Measurements from ENCODE around the gene ESYT1. TPM values are rescaled to one million over a fixed set of nuclear protein-coding genes. Genes with fewer than 3 reads are reported as not detected.

Gene ESYT1
- total RNA-seq, 2 donors from 2014 or later, result 159 to 197 TPM

- H3K9me3 Mint-ChIP-seq, result no peaks in the 10 kb centered on the region
- ATAC-seq, result peak; percentile 86 to 92
These were observed 30.2 kb downstream of the ESYT1 start, which contains the start of gene MYL6 for GRCh38 chr12:56158029-56158925. Gene MYL6 (plus strand): TSS chr12:56158359. CDS start chr12:56158402, 43 bp downstream.

GRCh38 chr12:56158926-56159461 lies 30.9 kb downstream of the ESYT1 start:
- no peaks in the 10 kb centered on the region for H3K9me3 Mint-ChIP-seq
- ATAC-seq (peak in 1 of 2 donors; percentile 17), DNase-seq (ENCODE audit: low spot score in 2 of 2) (no peak)
- H3K27ac Mint-ChIP-seq, result peak overlapping the region; percentile 95 to 98
- peaks cover 42 to 62% of the 10 kb centered on the region in 2 donors for H3K36me3 Mint-ChIP-seq

More at GRCh38 chr12:56158029-56158925, 30.2 kb downstream of the ESYT1 start, which contains the start of gene MYL6:
- H3K27ac Mint-ChIP-seq, result peak within 1 kb of the TSS; percentile 95 to 98
- peaks cover 42 to 62% of the 10 kb centered on the region in 2 donors for H3K36me3 Mint-ChIP-seq
- DNase-seq (ENCODE audit: low spot score in 2 of 2), result peak; percentile 87 to 92

GRCh38 chr12:56159482-56160192 lies 31.6 kb downstream of the ESYT1 start:
- Mint-ChIP-seq H3K9me3 (no peaks in the 10 kb centered on the region), H3K36me3 (peaks cover 42 to 62% of the 10 kb centered on the region in 2 donors), H3K27ac (peak overlapping the region; percentile 95 to 98)
- ATAC-seq, result no peak
- no peak for DNase-seq (ENCODE audit: low spot score in 2 of 2)

- peaks cover 42 to 61% of the 10 kb centered on the region in 2 donors for H3K36me3 Mint-ChIP-seq
- DNase-seq (ENCODE audit: low spot score in 2 of 2), result peak in 1 of 2 donors; percentile 48
- H3K9me3 Mint-ChIP-seq, result no peaks in the 10 kb centered on the region
- H3K27ac Mint-ChIP-seq, result peak overlapping the region; percentile 95 to 98
- peak; percentile 22 to 38 for ATAC-seq
These were observed 32.2 kb downstream of the ESYT1 start for GRCh38 chr12:56160193-56160763.

- Mint-ChIP-seq H3K36me3 (peaks cover 42 to 53% of the 10 kb centered on the region in 2 donors), H3K9me3 (no peaks in the 10 kb centered on the region), H3K27ac (peak overlapping the region; percentile 81 to 95)
- DNase-seq (ENCODE audit: low spot score in 2 of 2) (no peak), ATAC-seq (no peak)
These were observed 33.0 kb downstream of the ESYT1 start for GRCh38 chr12:56160894-56161689.

GRCh38 chr12:56161690-56162351 lies 33.8 kb downstream of the ESYT1 start:
- Mint-ChIP-seq H3K27ac (peak overlapping the region; percentile 81 to 95), H3K9me3 (no peaks in the 10 kb centered on the region), H3K36me3 (peaks cover 42 to 48% of the 10 kb centered on the region in 2 donors)
- DNase-seq (ENCODE audit: low spot score in 2 of 2), result no peak
- ATAC-seq, result no peak

- Mint-ChIP-seq H3K9me3 (no peaks in the 10 kb centered on the region), H3K36me3 (peaks cover 36 to 44% of the 10 kb centered on the region in 2 donors)
These were observed 34.6 kb downstream of the ESYT1 start for GRCh38 chr12:56162468-56163290.

GRCh38 chr12:56163533-56164344 lies 35.7 kb downstream of the ESYT1 start:
- Mint-ChIP-seq H3K36me3 (peaks cover 29 to 38% of the 10 kb centered on the region in 2 donors), H3K27ac (peak overlapping the region; percentile 68 to 87), H3K9me3 (no peaks in the 10 kb centered on the region)
- DNase-seq (ENCODE audit: low spot score in 2 of 2), result no peak
- ATAC-seq, result no peak

More at GRCh38 chr12:56162468-56163290, 34.6 kb downstream of the ESYT1 start:
- H3K27ac Mint-ChIP-seq, result peak overlapping the region; percentile 39 to 95
- ATAC-seq (no peak), DNase-seq (ENCODE audit: low spot score in 2 of 2) (no peak)

GRCh38 chr12:56164345-56164729 lies 36.3 kb downstream of the ESYT1 start:
- H3K9me3 Mint-ChIP-seq, result no peaks in the 10 kb centered on the region
- peaks cover 23 to 32% of the 10 kb centered on the region in 2 donors for H3K36me3 Mint-ChIP-seq
- peak overlapping the region; percentile 68 to 87 for H3K27ac Mint-ChIP-seq
- DNase-seq (ENCODE audit: low spot score in 2 of 2), result no peak
- no peak for ATAC-seq

- peak overlapping the region; percentile 70 to 88 for H3K27ac Mint-ChIP-seq
- peaks cover 13 to 22% of the 10 kb centered on the region in 2 donors for H3K36me3 Mint-ChIP-seq
- DNase-seq (ENCODE audit: low spot score in 2 of 2) (no peak), ATAC-seq (no peak)
- H3K9me3 Mint-ChIP-seq, result no peaks in the 10 kb centered on the region
These were observed 37.3 kb downstream of the ESYT1 start for GRCh38 chr12:56165369-56165768.

- Mint-ChIP-seq H3K36me3 (peaks cover 0 to 13% of the 10 kb centered on the region in 2 donors), H3K9me3 (no peaks in the 10 kb centered on the region), H3K27ac (peak overlapping the region; percentile 59 to 77)
- ATAC-seq (no peak), DNase-seq (ENCODE audit: low spot score in 2 of 2) (no peak)
These were observed 41.2 kb downstream of the ESYT1 start for GRCh38 chr12:56169229-56169759.

GRCh38 chr12:56172839-56173238 lies 44.8 kb downstream of the ESYT1 start:
- ATAC-seq, result no peak
- Mint-ChIP-seq H3K36me3 (peaks cover 4 to 12% of the 10 kb centered on the region in 2 donors), H3K27ac (no peak overlapping the region), H3K9me3 (no peaks in the 10 kb centered on the region)
- DNase-seq (ENCODE audit: low spot score in 2 of 2), result no peak

- DNase-seq (ENCODE audit: low spot score in 2 of 2) (no peak), ATAC-seq (no peak)
- H3K36me3 Mint-ChIP-seq, result peaks cover 11 to 16% of the 10 kb centered on the region in 2 donors
- H3K9me3 Mint-ChIP-seq, result no peaks in the 10 kb centered on the region
- peak overlapping the region; percentile 40 to 70 for H3K27ac Mint-ChIP-seq
These were observed 50.3 kb downstream of the ESYT1 start for GRCh38 chr12:56178347-56178746.

GRCh38 chr12:56186957-56187356 lies 58.9 kb downstream of the ESYT1 start:
- Mint-ChIP-seq H3K36me3 (peaks cover 24 to 25% of the 10 kb centered on the region in 2 donors), H3K27ac (peak overlapping the region in 1 of 2 donors; percentile 64), H3K9me3 (no peaks in the 10 kb centered on the region)
- no peak for DNase-seq (ENCODE audit: low spot score in 2 of 2)
- ATAC-seq, result no peak

Data from activated naive CD4-positive, alpha-beta T cell treated with anti-CD3 and anti-CD28 coated beads, Interleukin-2, amount 50 U/mL, for 72 hours (primary cell).